Activated T-helper 1 cell treated with anti-CD3 and anti-CD28 coated beads, Interleukin-2, amount 50 U/mL, for 16 hours (primary cell): ENCODE results near the gene SFTPB.
A peak's percentile ranks its signal among the peaks of the same experiment; 100 is the strongest.
"Not testable (repeated sequence)": the region's sequence is repeated elsewhere in the genome, so short reads cannot be mapped to it uniquely, and the experiment has no call there.

Experiments
- DNase-seq, 2 donors: peaks; one replicate each; pipeline ENCODE4 v3.0.0-alpha.2; 2020; ENCODE audit warnings: low read depth in 1 of 2, low spot score in 1 of 2

Gene SFTPB

DNA sequence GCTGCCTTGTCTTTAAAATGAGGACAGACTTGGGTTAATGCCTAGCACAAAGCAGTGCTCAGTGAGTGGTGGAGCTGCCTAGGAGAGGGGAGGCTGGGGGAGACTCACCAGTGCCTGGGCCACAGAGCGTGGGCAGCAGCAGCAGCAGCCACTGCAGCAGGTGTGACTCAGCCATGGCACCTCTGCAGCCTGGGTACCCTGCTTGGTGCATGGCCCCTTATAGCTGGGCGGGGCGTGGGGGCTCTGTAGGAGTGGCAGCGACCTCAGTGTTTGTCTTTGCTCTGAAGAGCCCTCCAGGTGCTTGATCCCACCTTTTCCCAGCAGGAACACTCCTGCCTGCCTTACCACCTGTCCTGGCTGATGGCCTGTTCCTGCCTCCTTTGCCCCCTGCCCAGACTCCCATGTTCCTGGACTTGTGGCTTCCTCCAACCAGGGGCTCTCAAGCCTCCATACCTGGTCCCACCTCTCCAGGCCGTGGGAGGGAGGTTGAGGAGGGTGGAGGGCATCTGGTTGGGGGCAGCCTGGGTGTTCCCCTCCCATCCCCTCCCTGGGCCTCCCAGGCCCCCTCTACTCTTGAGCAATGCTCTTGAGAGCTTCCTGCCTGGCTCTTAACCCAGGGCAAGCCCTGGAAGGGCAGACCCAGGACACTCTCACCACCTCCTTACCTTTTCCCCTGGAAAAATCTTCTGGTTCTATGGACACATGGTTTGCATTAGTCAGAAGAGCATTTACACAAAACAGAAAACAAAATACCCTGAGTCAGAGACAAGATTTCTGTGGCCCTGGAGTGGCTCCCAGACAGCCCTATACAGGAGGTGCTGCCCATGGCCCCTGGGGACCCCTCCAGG lies at the start of gene SFTPB:
Gene SFTPB (minus strand): TSS at position 191 of the 848 bp plus-strand sequence. CDS start 16 bp downstream, at position 175.
- DNase-seq: no peak

DNA sequence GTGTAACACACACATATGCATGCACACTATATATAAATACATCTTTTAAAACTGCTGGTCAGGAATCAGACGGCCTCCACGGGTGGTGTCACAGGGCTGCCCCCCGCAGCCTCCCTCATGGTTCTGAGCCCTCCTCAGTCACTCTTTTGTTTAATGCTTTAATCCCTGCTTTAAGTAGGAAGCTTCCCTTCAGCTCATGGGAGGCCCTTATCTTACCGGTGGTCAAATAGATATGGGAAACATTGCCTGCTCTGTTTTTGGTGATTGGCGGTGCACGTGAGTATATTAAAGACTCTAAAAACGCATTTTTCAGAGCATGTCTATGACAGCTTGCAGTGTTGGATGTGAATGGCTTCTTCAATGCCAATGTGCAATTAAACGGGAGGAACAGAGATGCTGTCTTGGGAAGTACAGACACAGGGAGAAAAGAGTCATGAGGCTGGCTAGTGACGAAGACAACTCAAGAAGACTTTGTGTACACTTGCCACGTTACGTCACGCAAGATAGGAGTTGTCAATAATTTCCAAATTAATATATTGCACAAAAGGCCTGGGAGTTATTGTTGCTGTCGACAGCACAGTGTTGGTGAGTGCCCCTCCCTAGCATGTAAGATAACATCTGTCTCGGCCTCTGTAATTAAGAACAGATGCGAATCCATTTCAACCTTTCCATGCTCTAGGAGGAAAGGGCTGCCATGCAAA lies 49.5 kb upstream of the SFTPB start:
- DNase-seq: no peak

DNA sequence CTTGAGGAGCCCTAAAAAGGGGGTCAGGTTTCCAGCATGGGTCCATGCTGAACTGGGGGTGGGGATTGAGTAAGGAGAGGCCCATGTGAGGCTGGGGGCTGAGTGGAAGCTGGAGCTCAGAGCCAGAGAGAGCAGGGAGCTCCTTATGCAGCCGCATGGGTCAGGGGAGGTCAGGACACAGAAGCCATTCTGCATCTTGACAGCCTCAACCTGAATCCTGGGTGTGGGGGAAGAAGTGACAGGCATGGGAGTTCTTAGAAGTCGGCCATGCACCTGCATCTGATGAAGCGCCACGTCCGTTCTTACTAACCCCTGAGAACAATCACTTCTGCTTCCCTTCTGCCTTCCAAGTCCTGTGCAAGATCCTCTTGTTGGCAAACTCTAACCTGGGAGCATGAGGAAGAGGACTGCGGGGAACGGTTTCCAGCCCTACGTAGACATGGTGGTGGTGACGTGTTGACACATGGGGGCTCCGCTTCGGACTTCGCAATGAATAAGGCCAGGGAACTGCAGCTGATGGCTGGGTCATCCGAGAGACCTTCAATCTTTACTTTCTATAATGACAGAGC lies 48.4 kb upstream of the SFTPB start:
- DNase-seq: no peak

DNA sequence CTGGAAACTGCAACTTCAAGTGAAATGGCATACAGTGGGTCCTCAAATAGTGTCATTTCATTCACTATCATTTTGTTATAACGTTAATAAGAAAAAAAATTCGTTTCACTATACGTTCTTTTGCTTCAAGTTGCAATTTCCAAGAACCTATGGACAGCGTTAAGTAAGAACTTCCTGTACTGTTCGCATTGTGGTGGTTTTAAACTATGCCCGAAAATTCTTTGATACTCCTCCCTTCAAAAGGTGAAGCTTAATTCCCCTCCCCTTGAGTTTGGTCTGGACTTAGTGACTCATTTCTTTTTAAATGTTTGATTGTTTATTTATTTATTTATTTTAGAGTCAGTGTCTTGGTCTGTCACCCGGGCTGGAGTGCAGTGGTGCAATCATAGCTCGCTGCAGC lies 46.8 kb upstream of the SFTPB start:
- DNase-seq: no peak

DNA sequence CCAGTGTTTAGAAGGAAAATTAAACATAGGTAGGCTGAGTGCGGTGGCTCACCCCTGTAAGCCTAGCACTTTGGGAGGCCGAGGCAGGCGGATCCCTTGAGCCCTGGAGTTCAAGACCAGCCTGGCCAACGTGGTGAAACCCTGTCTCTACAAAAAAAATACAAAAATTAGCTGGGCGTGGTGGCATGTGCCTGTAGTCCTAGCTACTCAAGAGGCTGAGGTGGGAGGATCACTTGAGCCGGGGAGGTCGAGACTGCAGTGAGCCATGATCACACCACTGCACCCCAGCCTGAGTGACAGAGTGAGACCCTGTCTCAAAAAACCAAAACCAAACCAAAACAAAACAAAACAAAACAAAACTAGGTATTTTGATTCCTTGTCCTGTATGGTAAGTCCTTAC lies 46.4 kb upstream of the SFTPB start:
- not testable (repeated sequence) for DNase-seq

DNA sequence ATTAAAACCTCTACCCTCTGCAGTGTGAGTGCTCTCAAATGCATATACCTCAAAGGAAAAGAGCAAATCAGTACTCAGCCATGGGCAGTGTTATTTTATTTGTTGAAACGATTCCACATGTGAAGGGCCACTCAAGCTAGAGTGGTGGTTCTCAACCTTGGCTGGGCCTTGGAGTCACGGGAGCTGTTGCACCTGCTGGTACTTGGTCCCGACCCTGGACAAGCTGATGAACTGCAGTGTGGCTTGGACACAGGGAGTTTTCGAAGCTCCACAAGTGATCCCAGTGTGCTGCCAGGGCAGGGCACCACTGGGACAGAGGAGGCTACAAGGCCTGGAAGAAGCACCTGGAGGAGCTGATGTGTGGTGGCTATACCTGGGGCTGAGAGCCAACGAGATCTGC lies 45.8 kb upstream of the SFTPB start:
- DNase-seq: no peak

DNA sequence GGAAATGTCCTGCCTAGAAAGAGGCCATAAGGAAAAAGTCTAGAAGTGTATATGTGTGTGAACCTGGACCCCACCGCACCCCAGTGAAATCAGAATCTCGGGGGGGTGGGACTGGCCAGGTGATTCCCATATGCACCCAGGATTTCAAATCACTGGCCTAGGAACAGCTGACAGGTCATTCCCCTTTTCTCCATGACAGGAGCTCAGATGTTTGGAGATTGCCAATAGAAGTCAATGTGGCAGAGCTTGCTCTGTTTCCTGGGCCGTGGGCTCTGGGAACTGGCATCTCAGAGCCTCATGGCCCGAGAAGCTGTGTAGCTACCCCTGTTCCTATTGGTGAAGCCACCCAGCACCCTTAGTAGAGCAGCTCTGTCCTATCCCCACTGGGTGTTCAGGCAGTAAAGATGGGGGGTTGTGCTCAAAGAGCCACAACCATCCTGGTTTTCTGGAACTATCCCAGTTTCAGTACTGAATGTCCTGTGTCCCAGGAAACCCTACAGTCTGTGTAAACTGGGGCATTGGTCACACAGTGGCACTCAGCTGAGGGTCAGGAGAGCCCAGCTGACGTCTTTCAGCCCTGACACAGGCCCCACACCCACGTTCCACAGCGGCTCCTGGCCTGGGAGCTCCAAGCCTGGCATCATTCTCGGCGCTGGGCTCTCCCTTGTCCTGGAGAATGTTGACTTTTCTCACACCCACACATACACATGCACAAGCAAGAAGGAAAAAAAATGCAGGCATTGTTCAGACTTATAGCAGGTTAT lies 45.0 kb upstream of the SFTPB start:
- DNase-seq: no peak

DNA sequence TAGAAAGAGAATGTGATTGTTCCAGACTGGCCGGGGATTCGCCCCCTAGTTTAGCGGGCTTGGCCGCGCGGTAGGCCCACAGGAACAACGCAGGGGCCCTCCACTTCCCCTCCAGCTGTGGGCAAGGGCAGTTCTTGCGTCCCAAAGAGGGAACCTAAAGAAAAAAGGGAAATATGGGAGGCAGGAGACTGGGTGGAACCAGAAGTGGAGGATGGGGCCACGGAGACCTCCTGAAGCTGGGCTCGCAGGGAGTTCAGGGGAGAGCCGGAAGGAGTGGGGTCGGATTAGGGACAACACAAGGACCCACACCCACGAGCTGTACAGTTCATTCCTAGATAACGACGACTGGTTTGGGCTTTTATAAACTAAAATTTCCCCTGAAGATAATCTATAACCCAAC lies 44.3 kb upstream of the SFTPB start:
- DNase-seq: no peak

DNA sequence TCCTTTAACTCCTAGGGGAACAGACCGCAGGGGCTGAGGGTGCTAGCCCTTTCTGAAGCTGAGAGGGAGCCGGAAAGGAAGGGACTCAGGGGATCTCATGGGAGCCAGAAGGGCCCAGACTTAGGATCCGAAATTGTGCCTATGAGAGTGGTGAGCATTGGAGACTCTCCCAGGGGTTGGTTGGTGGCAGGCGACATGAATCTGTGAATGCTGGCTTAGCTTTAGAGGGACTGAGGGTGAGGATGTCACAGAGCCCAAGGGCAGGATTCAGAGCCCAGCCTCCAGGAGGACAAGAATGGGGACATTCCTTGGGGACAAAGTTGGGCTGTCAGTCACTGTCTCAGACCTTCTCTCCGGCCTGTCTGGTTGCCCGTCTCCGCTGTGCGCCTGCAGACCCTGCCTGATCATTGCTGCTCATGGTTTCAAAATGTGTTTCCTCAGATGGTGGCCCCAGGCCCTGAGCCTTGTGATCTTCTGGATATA lies 43.6 kb upstream of the SFTPB start:
- no peak for DNase-seq

DNA sequence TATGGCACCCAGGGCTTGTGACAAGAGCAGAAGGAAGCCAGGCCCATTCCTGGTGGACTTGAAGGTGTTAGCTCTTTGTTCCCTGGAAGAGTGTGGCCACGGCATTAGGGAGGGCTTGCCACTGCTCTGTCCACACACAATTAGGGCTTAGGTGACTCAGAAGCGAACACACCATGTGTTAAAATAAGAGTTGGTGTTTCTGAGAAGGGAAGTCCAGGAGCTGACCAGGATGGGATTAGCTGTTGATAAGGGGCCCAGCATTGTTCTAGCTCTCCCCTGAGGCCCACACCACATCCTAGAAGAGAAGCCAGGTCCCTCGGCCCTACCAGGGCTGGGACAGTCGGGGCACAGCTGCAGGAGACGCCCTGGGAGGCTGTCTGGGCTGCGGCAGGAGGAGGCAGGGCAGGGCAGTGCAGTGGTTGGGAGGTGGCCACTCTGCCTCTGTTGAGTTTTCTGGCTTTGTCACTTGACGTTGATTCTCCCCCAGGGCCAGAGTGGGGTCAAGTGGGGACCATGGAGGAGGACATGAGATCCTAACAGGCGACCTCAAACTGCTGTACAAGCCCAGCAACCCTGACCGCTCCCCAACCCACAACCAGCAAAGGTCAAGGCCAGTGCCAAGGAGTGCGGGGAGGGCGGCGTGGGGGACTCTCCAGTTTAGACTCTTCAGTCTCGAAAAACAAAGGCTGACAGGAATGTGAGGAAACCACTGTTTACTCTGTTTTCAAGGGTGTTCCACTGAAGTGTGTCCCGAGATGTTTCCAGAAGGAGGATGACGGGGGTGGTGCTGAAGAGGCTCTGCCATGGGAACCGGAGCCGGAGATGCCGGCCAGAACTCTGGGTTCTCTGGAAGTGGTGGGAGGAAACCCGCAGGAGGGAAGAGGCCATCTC lies 42.9 kb upstream of the SFTPB start:
- DNase-seq: no peak

DNA sequence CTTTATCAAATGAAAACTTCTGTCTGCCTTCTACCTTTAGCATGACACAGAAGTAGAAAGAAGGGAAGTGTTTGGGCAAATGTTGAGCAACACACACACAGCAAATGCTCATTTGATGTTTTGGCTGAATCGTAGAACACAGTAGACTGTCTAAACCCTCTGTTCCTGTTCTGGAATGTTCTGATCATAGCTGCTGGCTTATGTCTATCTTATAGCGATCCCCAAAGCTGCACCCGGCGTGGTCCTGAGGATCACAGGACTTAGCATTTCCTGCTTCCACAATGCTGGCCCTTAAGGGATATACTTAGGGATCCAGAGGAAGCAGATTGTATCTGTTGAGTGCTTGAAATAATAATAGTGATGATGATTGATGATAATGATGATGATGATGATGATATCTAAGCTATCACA lies 41.4 kb upstream of the SFTPB start:
- DNase-seq: no peak

DNA sequence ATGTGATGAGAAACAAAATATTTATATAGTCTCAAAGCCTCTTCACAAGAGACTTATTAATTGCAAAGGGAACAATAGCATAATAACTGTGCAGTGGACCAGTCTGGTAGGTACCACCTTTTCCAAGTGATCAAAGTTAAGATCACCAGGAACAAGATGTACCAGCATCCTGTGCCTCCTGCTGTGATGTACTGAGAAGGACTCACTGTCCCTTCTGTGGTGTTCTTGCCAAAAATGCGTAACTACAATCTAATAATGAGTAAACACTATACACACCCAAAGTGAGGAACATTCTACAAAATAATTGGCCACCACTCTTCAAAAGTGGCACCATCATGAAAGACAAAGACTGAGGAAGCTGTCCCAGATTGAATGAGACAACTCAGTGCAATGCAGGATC lies 40.6 kb upstream of the SFTPB start:
- no peak for DNase-seq

DNA sequence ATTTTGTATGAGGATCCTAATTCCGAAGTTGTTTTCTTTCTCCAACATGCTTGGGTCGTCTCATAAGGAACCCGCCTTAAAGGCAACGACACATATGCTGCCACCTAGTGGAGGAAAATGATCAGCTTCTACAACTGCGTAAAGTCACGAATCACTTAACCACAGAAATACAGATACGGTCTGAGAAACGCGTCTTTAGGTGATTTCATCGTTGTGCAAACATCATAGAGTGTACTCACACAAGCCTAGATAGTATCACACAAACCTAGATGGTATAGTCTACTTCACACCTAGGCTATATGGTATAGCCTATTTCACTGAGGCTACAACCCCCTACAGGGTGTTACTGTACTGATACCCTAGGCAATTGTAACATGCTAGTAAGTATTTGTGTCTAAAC lies 39.3 kb upstream of the SFTPB start:
- peak in 1 of 2 donors; percentile 31 for DNase-seq

DNA sequence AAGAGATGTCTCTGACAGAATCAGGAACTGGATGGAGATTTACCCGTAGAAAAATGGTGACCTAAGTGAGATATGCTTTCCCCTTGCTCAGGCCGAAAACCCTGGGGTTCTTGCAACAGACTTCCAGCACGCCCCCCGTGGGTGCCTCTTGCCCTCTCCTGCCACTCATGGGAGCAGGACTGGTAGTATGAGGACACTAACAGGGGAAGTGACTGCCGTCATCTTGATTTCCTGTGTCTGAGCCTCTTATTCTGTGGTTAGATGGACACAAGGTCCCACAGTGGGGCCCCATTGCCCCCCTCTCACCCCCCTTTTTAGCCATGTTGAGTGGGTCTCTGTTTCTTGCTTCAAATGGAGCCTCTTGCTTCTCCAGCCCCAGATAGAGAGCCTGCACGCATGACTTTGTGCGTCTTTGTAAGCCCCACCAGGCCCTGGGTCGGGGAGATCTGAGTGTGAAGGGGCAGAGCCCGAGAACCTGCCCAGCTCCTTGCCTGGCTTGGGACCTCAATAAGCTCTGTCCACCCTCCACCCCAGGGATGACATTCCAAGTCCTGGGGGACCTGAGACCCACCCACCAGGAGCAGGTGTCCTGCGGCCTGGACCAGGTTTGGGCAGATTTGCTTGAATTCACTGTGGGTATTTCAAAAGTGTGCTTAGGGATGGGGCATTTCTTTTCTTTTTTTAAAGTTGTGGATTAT lies 38.7 kb upstream of the SFTPB start:
- no peak for DNase-seq

DNA sequence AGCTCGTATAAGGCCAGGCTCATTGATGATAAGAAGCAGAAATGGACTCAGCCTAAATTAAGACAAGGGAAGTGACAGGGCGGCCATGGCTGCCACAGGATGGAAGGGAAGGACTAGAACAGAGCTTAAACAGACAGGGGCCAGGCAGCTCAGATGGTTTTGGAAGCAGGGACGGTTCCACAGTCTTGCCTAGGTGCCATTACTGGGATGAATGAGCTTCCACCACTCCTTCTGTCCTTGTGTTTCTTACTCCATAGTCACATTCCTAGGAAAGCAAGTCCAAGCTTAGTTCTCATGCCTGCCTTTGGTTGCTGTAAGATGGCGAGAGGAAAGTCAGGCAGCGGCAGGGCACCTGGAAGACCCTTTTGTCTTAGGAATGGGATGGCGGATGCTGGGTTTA lies 38.1 kb upstream of the SFTPB start:
- DNase-seq: no peak

DNA sequence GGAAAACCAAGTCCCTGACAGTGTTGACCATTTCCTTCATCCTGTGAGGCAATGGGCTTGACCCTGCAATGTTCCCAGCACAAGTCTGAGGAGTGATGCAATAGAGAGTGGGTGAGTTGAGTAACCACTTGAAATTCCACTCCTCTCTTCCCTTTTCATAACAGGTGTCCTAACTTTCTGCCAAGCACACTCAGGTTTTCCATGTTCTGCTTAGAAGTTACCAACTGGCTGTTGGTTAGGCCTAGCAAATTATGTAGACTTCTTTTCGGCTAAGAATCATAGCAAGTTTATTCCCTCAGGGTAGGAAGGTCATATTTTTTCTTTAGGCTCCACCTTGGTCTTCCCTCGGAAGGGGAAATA lies 37.7 kb upstream of the SFTPB start:
- DNase-seq: no peak

DNA sequence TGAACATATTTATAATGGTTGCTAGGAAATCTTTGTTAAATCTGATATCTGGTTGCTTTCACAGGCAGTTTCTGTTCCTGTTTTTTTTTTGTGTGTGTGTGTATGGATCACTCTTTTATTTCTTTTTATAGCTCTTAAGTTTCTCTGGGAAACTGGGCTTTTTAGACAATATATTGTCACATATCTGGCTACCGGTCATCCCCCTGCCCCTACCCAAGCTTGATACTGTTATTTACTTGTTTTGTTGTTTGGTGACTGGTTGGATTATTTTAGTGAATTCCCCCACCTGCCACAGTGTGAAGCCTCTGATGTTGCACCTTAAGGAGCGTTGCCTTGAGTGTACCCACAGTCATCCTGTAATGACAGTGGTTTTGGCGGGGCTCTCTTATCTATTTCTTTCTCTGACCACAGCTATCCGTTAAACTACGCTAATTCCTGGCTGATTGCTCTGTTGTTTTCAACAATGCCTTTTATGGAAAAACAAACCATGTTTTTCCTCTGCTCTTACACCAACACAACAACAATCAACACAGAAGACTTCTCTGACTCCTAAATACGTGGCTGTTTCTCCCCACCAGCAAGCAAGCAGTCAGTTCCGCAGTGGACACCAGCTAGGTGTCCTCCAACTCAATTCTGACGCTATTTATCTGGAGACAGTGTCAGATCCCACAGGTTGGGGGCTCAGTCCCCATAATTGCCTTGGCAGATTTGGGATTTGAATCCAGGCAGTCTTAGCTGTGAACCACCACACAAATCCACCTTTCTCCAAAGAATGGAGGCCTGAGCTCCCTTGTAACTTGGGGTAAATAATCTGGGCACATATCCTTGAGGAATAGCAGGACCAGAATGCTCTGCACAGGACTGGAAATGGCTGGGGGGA lies 37.0 kb upstream of the SFTPB start:
- no peak for DNase-seq

DNA sequence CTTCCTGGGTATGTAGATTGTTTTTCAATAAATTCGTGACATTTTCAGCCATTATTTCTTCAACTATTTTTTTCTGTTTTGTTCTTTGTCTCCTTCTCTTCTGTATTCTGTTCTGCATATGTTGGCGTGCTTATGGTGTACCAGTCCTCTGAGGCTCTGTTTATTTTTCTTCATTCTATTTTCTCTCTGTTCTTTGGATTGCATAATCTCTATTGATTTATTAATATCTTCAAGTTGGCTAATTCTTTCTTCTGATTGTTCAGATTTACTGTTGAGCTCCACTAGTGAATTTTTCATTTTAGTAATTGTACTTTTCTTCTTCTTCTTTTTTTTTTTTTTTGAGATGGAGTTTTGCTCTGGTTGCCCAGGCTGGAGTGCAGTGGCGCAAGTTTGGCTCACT lies 36.0 kb upstream of the SFTPB start:
- DNase-seq: no peak

DNA sequence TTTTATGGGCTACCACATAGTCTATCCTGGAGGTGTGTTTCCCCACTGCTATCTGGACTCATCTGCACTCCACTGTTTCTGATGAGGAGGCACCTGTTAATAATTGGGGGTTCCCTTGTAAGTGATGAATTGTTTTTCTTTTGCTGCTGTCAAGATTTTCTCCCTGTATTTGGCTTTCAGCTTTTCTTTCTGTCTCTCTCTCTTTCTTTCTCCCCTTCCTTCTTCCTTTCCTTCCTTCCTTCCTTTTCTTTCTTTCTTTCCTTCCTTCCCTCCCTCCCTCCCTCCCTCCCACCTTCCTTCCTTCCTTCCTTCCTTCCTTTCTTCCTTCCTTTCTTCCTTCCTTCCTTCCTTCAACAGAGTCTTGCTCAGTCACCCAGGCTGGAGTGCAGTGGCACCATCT lies 35.3 kb upstream of the SFTPB start:
- no peak for DNase-seq
